K562 (cell line): ENCODE measurements around the gene FLOT2. TPM values are rescaled to one million over a fixed set of nuclear protein-coding genes. Genes with fewer than 3 reads are reported as not detected.

Experiments used
- BACH1 ChIP-seq: fragments of 200-800 bp; sonication (Bioruptor generic); IDR thresholded peaks from 2 replicates; pipeline ENCODE4 v1.6.1; 2016; ENCODE audit warnings: missing genetic modification characterization, missing compliant biosample characterization
- CBFB ChIP-seq: sonication (generic); formaldehyde crosslinking; IDR thresholded peaks from 2 replicates; pipeline ENCODE4 v1.4.0; 2020; ENCODE audit warnings: mild to moderate bottlenecking, missing genetic modification reagents
- FOXK1 ChIP-seq: sonication (generic); formaldehyde crosslinking; IDR thresholded peaks from 2 replicates; pipeline ENCODE4 v1.8.0; 2022; ENCODE audit warnings: missing genetic modification reagents, mild to moderate bottlenecking, borderline replicate concordance
- HIVEP1 ChIP-seq: fragments of 250-450 bp; sonication (Bioruptor Pico); IDR thresholded peaks from 2 replicates; pipeline ENCODE4 v1.4.0; 2020; ENCODE audit warnings: mild to moderate bottlenecking
- HOXB6 ChIP-seq: fragments of 250-450 bp; sonication (Bioruptor Pico); IDR thresholded peaks from 2 replicates; pipeline ENCODE4 v1.5.1; 2022; ENCODE audit warnings: mild to moderate bottlenecking, borderline replicate concordance
- KLF16 ChIP-seq: IDR thresholded peaks from 2 replicates; pipeline ENCODE4 v1.6.1; 2016; ENCODE audit warnings: antibody characterized with exemption
- L3MBTL2 ChIP-seq: fragments of 450-650 bp; IDR thresholded peaks from 2 replicates; pipeline ENCODE4 v1.6.1; 2016; ENCODE audit warnings: mild to moderate bottlenecking, moderate library complexity
- NFATC3 ChIP-seq: fragments of 450-650 bp; IDR thresholded peaks from 2 replicates; pipeline ENCODE4 v1.6.1; 2017; ENCODE audit warnings: mild to moderate bottlenecking
- OTX1 ChIP-seq: fragments of 450-650 bp; formaldehyde crosslinking; IDR thresholded peaks from 2 replicates; pipeline ENCODE4 v1.4.0; 2022; ENCODE audit warnings: mild to moderate bottlenecking
- POLR2H ChIP-seq: IDR thresholded peaks from 2 replicates; pipeline ENCODE4 v1.6.1; 2016; ENCODE audit warnings: missing genetic modification characterization, low read depth, mild to moderate bottlenecking, control low read depth, missing compliant biosample characterization, moderate library complexity
- POLR3A ChIP-seq: IDR thresholded peaks from 2 replicates; pipeline ENCODE4 v1.6.1; 2011; ENCODE audit warnings: borderline replicate concordance, mild to moderate bottlenecking, moderate library complexity; ENCODE audit not compliant: insufficient read length, insufficient read depth; ENCODE audit errors: extremely low read depth
- RBM15 ChIP-seq: fragments of 200-400 bp; formaldehyde crosslinking; IDR thresholded peaks from 2 replicates; pipeline ENCODE4 v1.6.1; 2018; ENCODE audit warnings: mild to moderate bottlenecking, low read length, moderate library complexity; ENCODE audit not compliant: insufficient read depth
- RBM34 ChIP-seq: fragments of 200-400 bp; formaldehyde crosslinking; IDR thresholded peaks from 2 replicates; pipeline ENCODE4 v1.6.1; 2018; ENCODE audit warnings: low read length, borderline replicate concordance; ENCODE audit not compliant: insufficient read depth
- RHOXF2B ChIP-seq: fragments of 250-450 bp; sonication (Bioruptor Pico); conservative IDR thresholded peaks from 2 replicates; pipeline ENCODE4 v1.5.1; 2021
- SRSF1 ChIP-seq: fragments of 200-400 bp; formaldehyde crosslinking; IDR thresholded peaks from 2 replicates; pipeline ENCODE4 v1.6.1; 2017; ENCODE audit warnings: mild to moderate bottlenecking, low read depth, low read length, moderate library complexity
- SUPT5H ChIP-seq: fragments of 450-650 bp; IDR thresholded peaks from 2 replicates; pipeline ENCODE4 v1.6.1; 2016
- TFAP4 ChIP-seq: sonication (generic); formaldehyde crosslinking; IDR thresholded peaks from 2 replicates; pipeline ENCODE4 v1.8.0; 2022; ENCODE audit warnings: missing genetic modification reagents, mild to moderate bottlenecking, moderate library complexity, borderline replicate concordance
- THRA ChIP-seq: fragments of 450-650 bp; IDR thresholded peaks from 2 replicates; pipeline ENCODE4 v1.6.1; 2017; ENCODE audit warnings: mild to moderate bottlenecking, moderate library complexity
- USF2 ChIP-seq: sonication (generic); formaldehyde crosslinking; IDR thresholded peaks from 2 replicates; pipeline ENCODE4 v1.5.0; 2020; ENCODE audit warnings: missing genetic modification reagents
- ZFX ChIP-seq: sonication (generic); formaldehyde crosslinking; IDR thresholded peaks from 2 replicates; pipeline ENCODE4 v1.8.0; 2022; ENCODE audit warnings: mild to moderate bottlenecking, missing genetic modification reagents, moderate library complexity
- ZNF12 ChIP-seq: sonication (generic); formaldehyde crosslinking; IDR thresholded peaks from 2 replicates; pipeline ENCODE4 v1.4.0; 2020; ENCODE audit warnings: mild to moderate bottlenecking, missing genetic modification reagents
- ZNF282 ChIP-seq: sonication (generic); formaldehyde crosslinking; IDR thresholded peaks from 2 replicates; pipeline ENCODE4 v1.8.1; 2023; ENCODE audit warnings: missing genetic modification reagents
- ZNF395 ChIP-seq: fragments of 200-800 bp; sonication (Bioruptor generic); IDR thresholded peaks from 2 replicates; pipeline ENCODE4 v1.6.1; 2017; ENCODE audit warnings: missing genetic modification characterization, missing compliant biosample characterization
- ZNF551 ChIP-seq: fragments of 250-450 bp; sonication (Bioruptor Pico); IDR thresholded peaks from 2 replicates; pipeline ENCODE4 v1.5.0; 2021; ENCODE audit warnings: mild to moderate bottlenecking, moderate library complexity
- ZNF586 ChIP-seq: fragments of 450-650 bp; formaldehyde crosslinking; conservative IDR thresholded peaks from 2 replicates; pipeline ENCODE4 v1.4.0; 2020; ENCODE audit warnings: mild to moderate bottlenecking, moderate library complexity
- polyA plus RNA-seq, 8 experiments: library from polyadenylated mRNA; depleted of rRNA in 4 of 8; stranded (reverse) in 5 of 8; unstranded in 3 of 8; fragments of >200 nt; fragmentation: Nextera tagmentation in 2 of 8; fragmentation: Illumina TruSeq in 1 of 8; extraction: Ambion mirVana in 2 of 8; extraction: Trizol in 1 of 8; gene quantifications; 2 replicates each; pipeline versions ENCODE4 v1.2.1 to v1.2.3, GENCODE V29; 2011 to 2014; ENCODE audit warnings: inconsistent platforms in 1 of 8, missing spikeins in 1 of 8
- total RNA-seq, 7 experiments: library from RNA; depleted of rRNA in 6 of 7; stranded (reverse); fragments of >200 nt in 6 of 7; fragmentation: Illumina TruSeq in 2 of 7; extraction: Trizol in 2 of 7; gene quantifications; 2 replicates each; pipeline versions ENCODE4 v1.2.1 to v1.2.3, GENCODE V29; 2011 to 2021; ENCODE audit warnings: low replicate concordance in 1 of 7

The FLOT2 gene
- total and polyA plus RNA-seq, 9 of the 15 experiments (the other 6 are each of a cell fraction or from before 2014, with no cell fraction given): 17.5 to 138 (median 41.7) TPM

GRCh38 chr17:28861393-28862203 is 35.9 kb downstream of the FLOT2 start (continued):
- TF ChIP-seq KLF16: no peak
- TF ChIP-seq NFATC3: no peak
- TF ChIP-seq POLR2H: no peak; the same call in 1 of the 2 replicates
- no peak for TF ChIP-seq RBM15
- TF ChIP-seq THRA: no peak
- peak; percentile 95 for TF ChIP-seq SUPT5H
- no peak for TF ChIP-seq OTX1 (CRISPR knock-in tag)
- 0 out of 2 replicates have a peak, but pooled peaks have one; percentile 39 for TF ChIP-seq ZNF395 (CRISPR knock-in tag)
- TF ChIP-seq POLR3A: no peak
- no peak for TF ChIP-seq HIVEP1 (CRISPR knock-in tag)
- TF ChIP-seq RHOXF2B (CRISPR knock-in tag): no peak
- no peak for TF ChIP-seq TFAP4 (CRISPR knock-in tag)
- peak; percentile 38; the same call in 1 of the 2 replicates for TF ChIP-seq L3MBTL2
- no peak for TF ChIP-seq BACH1 (tag)
- no peak for TF ChIP-seq ZNF282
- TF ChIP-seq HOXB6 (CRISPR knock-in tag): no peak
- no peak for TF ChIP-seq ZNF12 (CRISPR knock-in tag)
- no peak for TF ChIP-seq ZFX (CRISPR knock-in tag)
- no peak for TF ChIP-seq USF2
- no peak for TF ChIP-seq ZNF586 (CRISPR knock-in tag)
- no peak for TF ChIP-seq ZNF551 (CRISPR knock-in tag)
- no peak for TF ChIP-seq RBM34
- TF ChIP-seq CBFB (CRISPR knock-in tag): peak; percentile 73; the same call in 1 of the 2 replicates
- TF ChIP-seq SRSF1: no peak
- TF ChIP-seq FOXK1 (CRISPR knock-in tag): no peak
